KMS-11 (cell line): ENCODE data around the gene TP53I13.

Source experiments
- H2AFZ ChIP-seq: fragments of 200-600 bp; sonication (generic); 2 replicates; pipeline ENCODE4 v1.6.1; 2016; ENCODE audit warnings: antibody characterized with exemption, mixed run types, low read depth
- H3K27ac ChIP-seq: fragments of 200-600 bp; sonication (generic); 2 replicates; pipeline ENCODE4 v1.6.1; 2016; ENCODE audit warnings: mild to moderate bottlenecking, mixed run types
- H3K27me3 ChIP-seq: fragments of 200-600 bp; sonication (generic); 2 replicates; pipeline ENCODE4 v1.6.1; 2017; ENCODE audit warnings: mild to moderate bottlenecking, low read depth, mixed run types, moderate library complexity; ENCODE audit not compliant: insufficient read depth
- H3K36me3 ChIP-seq: fragments of 200-600 bp; sonication (generic); 2 replicates; pipeline ENCODE4 v1.6.1; 2017; ENCODE audit warnings: mild to moderate bottlenecking, mixed run types; ENCODE audit not compliant: insufficient read depth
- H3K4me1 ChIP-seq: fragments of 200-600 bp; sonication (generic); 2 replicates; pipeline ENCODE4 v1.6.1; 2016; ENCODE audit warnings: mild to moderate bottlenecking, low read depth, mixed run types; ENCODE audit not compliant: poor library complexity, severe bottlenecking
- H3K4me2 ChIP-seq: fragments of 200-600 bp; sonication (generic); 2 replicates; pipeline ENCODE4 v1.7.0; 2016; ENCODE audit warnings: mild to moderate bottlenecking, mixed run types
- H3K4me3 ChIP-seq: fragments of 200-600 bp; sonication (generic); IDR thresholded peaks from 2 replicates; pipeline ENCODE4 v1.6.1; 2017; ENCODE audit warnings: low read depth, low read length, mixed read lengths; ENCODE audit not compliant: insufficient read depth
- H3K79me2 ChIP-seq: fragments of 200-600 bp; sonication (generic); 2 replicates; pipeline ENCODE4 v1.6.1; 2016; ENCODE audit warnings: low read depth, mixed run types; ENCODE audit not compliant: insufficient read depth
- H3K9ac ChIP-seq: fragments of 200-600 bp; sonication (generic); 2 replicates; pipeline ENCODE4 v1.6.1; 2016; ENCODE audit warnings: mild to moderate bottlenecking, mixed run types
- H4K20me1 ChIP-seq: fragments of 200-600 bp; sonication (generic); 2 replicates; pipeline ENCODE4 v1.6.1; 2016; ENCODE audit warnings: mild to moderate bottlenecking, mixed run types; ENCODE audit not compliant: insufficient read depth
- TF ChIP-seq, protein P1 (sequence below): fragments of 200-600 bp; sonication (generic); conservative IDR thresholded peaks from 2 replicates; pipeline ENCODE4 v1.6.1; 2017; ENCODE audit warnings: low read depth, mild to moderate bottlenecking, antibody characterized with exemption, low read length, moderate library complexity, mixed read lengths

TP53I13 gene

DNA sequence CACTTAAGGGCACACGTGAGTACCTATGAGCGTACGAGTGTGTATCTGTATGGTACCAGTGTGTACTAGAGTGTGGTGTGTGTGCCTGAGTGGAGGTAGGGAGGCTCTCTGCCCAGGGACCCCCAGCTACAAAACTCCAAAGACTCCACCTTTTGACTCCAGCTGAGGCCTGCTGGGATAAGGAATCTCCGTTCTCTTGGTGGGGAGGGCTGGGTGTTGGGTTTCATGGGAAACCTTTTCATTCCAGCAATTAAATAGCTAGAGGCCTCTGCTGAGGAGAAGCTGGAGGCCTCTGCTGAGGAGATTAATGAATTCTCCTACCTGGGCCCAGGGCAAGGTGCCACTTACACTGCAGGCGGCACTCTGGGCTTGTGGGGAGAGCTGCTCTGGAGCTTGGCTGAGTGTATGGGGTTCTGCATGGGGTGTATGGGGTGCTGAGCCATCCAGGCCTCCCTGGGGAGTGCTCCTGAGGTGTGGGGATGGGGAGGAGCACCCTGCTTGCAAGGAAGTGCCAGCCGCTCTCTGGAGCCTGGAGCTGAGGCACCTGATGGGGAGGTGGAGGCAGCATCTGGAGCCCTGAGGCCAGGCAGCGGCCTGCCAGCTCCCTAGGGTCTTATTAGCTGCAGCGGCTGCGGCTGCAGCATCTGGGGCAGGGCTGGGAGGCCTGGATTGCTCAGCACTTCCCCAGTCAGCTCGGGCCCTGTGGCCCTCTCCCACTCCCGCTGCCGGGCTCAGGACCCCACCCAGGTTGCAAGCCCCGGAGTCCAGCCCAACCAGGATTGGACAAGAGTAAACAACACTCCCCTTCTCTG, 29.1 kb downstream of the TP53I13 start:
- H4K20me1 ChIP-seq, result no peaks in the 10 kb centered on the region
- no peak overlapping the region for H3K4me3 ChIP-seq
- H3K36me3 ChIP-seq, result no peaks in the 10 kb centered on the region
- TF ChIP-seq, protein P1, sequence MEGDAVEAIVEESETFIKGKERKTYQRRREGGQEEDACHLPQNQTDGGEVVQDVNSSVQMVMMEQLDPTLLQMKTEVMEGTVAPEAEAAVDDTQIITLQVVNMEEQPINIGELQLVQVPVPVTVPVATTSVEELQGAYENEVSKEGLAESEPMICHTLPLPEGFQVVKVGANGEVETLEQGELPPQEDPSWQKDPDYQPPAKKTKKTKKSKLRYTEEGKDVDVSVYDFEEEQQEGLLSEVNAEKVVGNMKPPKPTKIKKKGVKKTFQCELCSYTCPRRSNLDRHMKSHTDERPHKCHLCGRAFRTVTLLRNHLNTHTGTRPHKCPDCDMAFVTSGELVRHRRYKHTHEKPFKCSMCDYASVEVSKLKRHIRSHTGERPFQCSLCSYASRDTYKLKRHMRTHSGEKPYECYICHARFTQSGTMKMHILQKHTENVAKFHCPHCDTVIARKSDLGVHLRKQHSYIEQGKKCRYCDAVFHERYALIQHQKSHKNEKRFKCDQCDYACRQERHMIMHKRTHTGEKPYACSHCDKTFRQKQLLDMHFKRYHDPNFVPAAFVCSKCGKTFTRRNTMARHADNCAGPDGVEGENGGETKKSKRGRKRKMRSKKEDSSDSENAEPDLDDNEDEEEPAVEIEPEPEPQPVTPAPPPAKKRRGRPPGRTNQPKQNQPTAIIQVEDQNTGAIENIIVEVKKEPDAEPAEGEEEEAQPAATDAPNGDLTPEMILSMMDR, result no peak
- no peak overlapping the region for H3K4me2 ChIP-seq
- H3K4me1 ChIP-seq, result peaks cover 27% of the 10 kb centered on the region
- no peak overlapping the region for H2AFZ ChIP-seq
- no peak overlapping the region for H3K9ac ChIP-seq
- no peak overlapping the region for H3K27ac ChIP-seq
- H3K79me2 ChIP-seq, result no peaks in the 10 kb centered on the region
- H3K27me3 ChIP-seq, result no peaks in the 10 kb centered on the region

DNA sequence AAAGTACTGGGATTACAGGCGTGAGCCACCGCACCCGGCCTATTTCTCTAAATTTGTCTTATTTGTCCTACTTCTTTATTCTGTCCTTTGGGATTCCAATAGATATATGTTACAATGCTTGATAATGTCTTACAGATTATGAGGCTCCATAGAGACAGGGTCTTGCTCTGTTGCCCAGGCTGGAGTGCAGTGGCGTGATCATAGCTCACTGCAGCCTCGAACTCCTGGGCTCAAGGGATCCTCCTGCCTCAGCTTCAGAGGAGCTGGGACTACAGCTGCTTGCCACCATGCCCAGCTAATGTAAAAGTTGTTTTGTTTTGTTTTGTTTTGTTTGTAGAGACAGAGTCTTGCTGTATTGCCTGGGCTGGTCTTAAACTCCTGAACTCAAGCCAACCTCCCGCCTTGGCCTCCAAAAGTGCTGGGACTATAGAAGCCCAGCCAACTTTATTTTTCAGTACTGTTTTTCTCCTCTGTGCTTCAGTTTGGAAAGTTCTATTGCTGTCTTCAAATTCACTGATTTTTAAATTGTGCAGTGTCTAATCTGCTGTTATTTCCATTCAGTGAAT, 34.7 kb downstream of the TP53I13 start:
- H3K4me1 ChIP-seq, result peaks cover 18% of the 10 kb centered on the region
- no peak overlapping the region for H3K4me2 ChIP-seq
- no peak overlapping the region for H2AFZ ChIP-seq
- H3K27ac ChIP-seq, result no peak overlapping the region
- TF ChIP-seq, protein P1, result no peak
- no peak overlapping the region for H3K9ac ChIP-seq
- no peaks in the 10 kb centered on the region for H4K20me1 ChIP-seq
- H3K36me3 ChIP-seq, result no peaks in the 10 kb centered on the region
- no peak overlapping the region for H3K4me3 ChIP-seq
- no peaks in the 10 kb centered on the region for H3K79me2 ChIP-seq
- H3K27me3 ChIP-seq, result no peaks in the 10 kb centered on the region

DNA sequence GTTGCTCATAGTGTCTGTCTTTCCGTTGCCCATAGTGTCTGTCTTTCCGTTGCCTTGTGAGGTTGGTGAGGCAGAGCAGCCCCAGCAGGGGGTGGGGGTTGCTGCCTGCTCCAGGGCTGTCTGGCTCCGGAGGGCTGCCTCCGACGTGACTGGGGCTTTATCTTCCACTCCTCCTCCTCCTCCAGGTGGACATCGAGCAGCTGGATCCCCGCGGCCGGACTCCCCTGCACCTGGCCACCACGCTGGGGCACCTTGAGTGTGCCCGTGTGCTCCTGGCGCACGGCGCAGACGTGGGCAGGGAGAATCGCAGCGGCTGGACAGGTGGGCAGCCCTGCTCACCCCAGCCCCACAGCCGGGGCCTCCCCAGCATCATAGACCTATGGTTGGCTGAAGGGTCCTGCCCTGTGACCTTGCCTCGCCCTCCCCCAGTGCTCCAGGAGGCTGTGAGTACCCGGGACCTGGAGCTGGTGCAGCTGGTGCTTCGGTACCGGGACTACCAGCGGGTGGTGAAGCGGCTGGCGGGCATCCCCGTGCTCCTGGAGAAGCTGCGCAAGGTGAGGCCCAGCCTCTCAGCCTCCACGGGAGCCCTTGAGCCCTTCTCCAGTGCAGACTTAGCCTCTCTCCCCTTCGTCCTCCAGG, 39.2 kb downstream of the TP53I13 start:
- no peaks in the 10 kb centered on the region for H4K20me1 ChIP-seq
- TF ChIP-seq, protein P1, result no peak
- no peak overlapping the region for H2AFZ ChIP-seq
- H3K9ac ChIP-seq, result no peak overlapping the region
- H3K4me1 ChIP-seq, result no peaks in the 10 kb centered on the region
- no peaks in the 10 kb centered on the region for H3K36me3 ChIP-seq
- no peaks in the 10 kb centered on the region for H3K27me3 ChIP-seq
- H3K79me2 ChIP-seq, result no peaks in the 10 kb centered on the region
- H3K4me2 ChIP-seq, result no peak overlapping the region
- H3K27ac ChIP-seq, result no peak overlapping the region
- no peak overlapping the region for H3K4me3 ChIP-seq

DNA sequence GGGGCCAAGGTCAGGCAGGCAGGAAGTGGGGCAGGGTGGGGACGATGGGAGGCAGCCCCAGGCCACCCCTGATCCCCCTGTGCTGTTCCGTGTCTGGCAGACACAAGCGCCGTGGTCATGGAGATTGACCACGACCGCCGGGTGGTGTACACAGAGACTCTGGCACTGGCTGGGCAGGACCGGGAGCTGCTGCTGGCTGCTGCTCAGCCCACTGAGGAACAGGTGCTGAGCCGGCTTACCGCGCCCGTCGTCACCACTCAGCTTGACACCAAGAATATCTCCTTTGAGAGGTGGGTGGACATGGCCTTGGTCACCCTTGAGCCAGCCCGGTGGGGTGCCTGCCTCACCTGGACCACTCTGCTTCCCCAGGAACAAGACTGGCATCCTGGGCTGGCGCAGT, 40.5 kb downstream of the TP53I13 start:
- H4K20me1 ChIP-seq, result no peaks in the 10 kb centered on the region
- H3K27me3 ChIP-seq, result no peaks in the 10 kb centered on the region
- H3K4me3 ChIP-seq, result no peak overlapping the region
- TF ChIP-seq, protein P1, result no peak
- H3K27ac ChIP-seq, result no peak overlapping the region
- peaks cover 8% of the 10 kb centered on the region for H3K4me1 ChIP-seq
- H3K36me3 ChIP-seq, result no peaks in the 10 kb centered on the region
- no peak overlapping the region for H3K9ac ChIP-seq
- no peak overlapping the region for H3K4me2 ChIP-seq
- no peaks in the 10 kb centered on the region for H3K79me2 ChIP-seq
- no peak overlapping the region for H2AFZ ChIP-seq
